Activated naive CD4-positive, alpha-beta T cell treated with anti-CD3 and anti-CD28 coated beads, Interleukin-2, amount 50 U/mL, for 24 hours (primary cell): ENCODE results near the gene DDX27.

ENCODE experiments used
- H3K27ac Mint-ChIP-seq: one replicate; pipeline ENCODE4 v1.8.0; 2021; ENCODE audit warnings: mild to moderate bottlenecking, mixed read lengths
- H3K27me3 Mint-ChIP-seq: one replicate; pipeline ENCODE4 v1.8.0; 2021; ENCODE audit warnings: mixed read lengths
- H3K36me3 Mint-ChIP-seq: one replicate; pipeline ENCODE4 v1.8.0; 2021; ENCODE audit warnings: mixed read lengths
- H3K4me1 Mint-ChIP-seq: one replicate; pipeline ENCODE4 v1.8.0; 2021; ENCODE audit warnings: mixed read lengths
- H3K4me3 Mint-ChIP-seq: one replicate; pipeline ENCODE4 v1.8.0; 2021; ENCODE audit warnings: mild to moderate bottlenecking, mixed read lengths
- H3K9me3 Mint-ChIP-seq: one replicate; pipeline ENCODE4 v1.8.0; 2021; ENCODE audit warnings: mixed read lengths

The DDX27 gene

DNA sequence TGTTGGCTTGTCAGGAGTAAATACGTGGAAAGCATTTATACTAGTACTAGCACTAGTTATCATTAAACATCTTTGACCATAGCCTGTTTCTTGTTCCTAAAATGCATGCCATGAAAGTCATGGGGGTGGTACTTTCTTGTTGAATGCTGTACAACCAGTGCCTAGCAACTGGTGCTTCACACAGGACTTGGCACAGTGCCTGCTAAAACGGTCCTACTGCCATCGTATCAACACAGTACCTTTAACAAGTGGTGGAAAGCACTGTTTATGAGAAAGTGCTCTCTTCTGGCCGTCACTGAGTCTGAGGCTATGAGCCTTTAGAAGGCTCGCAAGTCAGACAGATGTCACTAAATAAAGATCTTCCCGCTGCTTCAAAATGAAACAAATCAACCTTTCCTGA is 37.0 kb downstream of the DDX27 start:
- H3K27me3 Mint-ChIP-seq = no peaks in the 10 kb centered on the region
- H3K27ac Mint-ChIP-seq = peak overlapping the region; percentile 4
- no peak overlapping the region for H3K4me3 Mint-ChIP-seq
- no peaks in the 10 kb centered on the region for H3K9me3 Mint-ChIP-seq
- H3K4me1 Mint-ChIP-seq = peaks cover 14% of the 10 kb centered on the region
- H3K36me3 Mint-ChIP-seq = peaks cover 25% of the 10 kb centered on the region

- no peak overlapping the region for H3K4me3 Mint-ChIP-seq
- no peaks in the 10 kb centered on the region for H3K27me3 Mint-ChIP-seq
- peak overlapping the region; percentile 79 for H3K27ac Mint-ChIP-seq
- H3K4me1 Mint-ChIP-seq = peaks cover 18% of the 10 kb centered on the region
- no peaks in the 10 kb centered on the region for H3K9me3 Mint-ChIP-seq
- H3K36me3 Mint-ChIP-seq = peaks cover 29% of the 10 kb centered on the region
Measured at GRCh38 chr20:49259284-49259683, 40.1 kb downstream of the DDX27 start.

DNA sequence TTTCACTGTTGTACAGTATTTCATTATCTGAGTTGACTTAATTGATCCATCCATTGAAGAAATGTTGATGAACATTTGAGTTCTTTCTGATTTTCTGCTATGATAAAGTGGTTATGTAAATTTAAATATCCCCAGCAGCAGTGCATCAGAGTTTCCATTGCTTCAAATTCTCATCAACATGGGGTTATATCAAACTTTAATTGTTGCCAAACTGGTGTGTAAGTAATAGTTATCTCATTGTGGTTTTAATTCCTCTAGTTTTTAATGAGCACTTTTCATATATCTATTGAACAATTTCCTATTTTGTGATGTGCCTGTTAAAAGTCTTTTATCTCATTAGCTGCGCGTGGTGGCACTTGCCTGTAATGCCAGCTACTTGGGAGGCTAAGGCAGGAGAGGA is 40.6 kb downstream of the DDX27 start:
- Mint-ChIP-seq H3K27me3 (no peaks in the 10 kb centered on the region), H3K36me3 (peaks cover 29% of the 10 kb centered on the region), H3K27ac (peak overlapping the region; percentile 79), H3K4me3 (peak overlapping the region; percentile 39), H3K4me1 (peaks cover 19% of the 10 kb centered on the region), H3K9me3 (no peaks in the 10 kb centered on the region)

GRCh38 chr20:49260218-49260617 is 41.0 kb downstream of the DDX27 start:
- Mint-ChIP-seq H3K27me3 (no peaks in the 10 kb centered on the region), H3K36me3 (peaks cover 30% of the 10 kb centered on the region), H3K4me1 (peaks cover 23% of the 10 kb centered on the region), H3K9me3 (no peaks in the 10 kb centered on the region), H3K4me3 (no peak overlapping the region), H3K27ac (peak overlapping the region; percentile 68)

- no peaks in the 10 kb centered on the region for H3K27me3 Mint-ChIP-seq
Measured at GRCh38 chr20:49261173-49261572, 42.0 kb downstream of the DDX27 start.

DNA sequence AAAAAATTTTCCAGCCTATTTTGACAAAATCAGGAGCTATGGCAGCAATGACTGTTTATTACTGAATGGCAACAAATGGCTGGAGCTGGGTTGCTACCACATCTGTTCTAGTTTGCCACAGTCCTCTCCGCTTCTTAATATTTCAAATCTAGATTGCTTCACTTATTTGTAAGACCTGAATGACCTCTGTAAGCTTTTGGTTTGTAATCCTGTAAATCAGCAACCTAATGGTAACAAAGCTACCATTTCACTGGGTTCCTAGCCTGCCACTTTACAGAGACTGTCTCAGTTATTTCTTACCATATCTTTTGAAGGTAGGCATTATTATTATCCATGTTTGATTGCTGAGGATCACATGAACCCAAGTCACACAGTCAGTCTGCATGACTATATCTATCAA is 43.2 kb downstream of the DDX27 start:
- Mint-ChIP-seq H3K4me3 (no peak overlapping the region), H3K36me3 (peaks cover 28% of the 10 kb centered on the region), H3K27ac (no peak overlapping the region), H3K9me3 (no peaks in the 10 kb centered on the region), H3K4me1 (peaks cover 42% of the 10 kb centered on the region), H3K27me3 (no peaks in the 10 kb centered on the region)

More at GRCh38 chr20:49261173-49261572, 42.0 kb downstream of the DDX27 start:
- peaks cover 23% of the 10 kb centered on the region for H3K36me3 Mint-ChIP-seq
- H3K4me1 Mint-ChIP-seq = peaks cover 29% of the 10 kb centered on the region
- no peaks in the 10 kb centered on the region for H3K9me3 Mint-ChIP-seq
- peak overlapping the region; percentile 72 for H3K27ac Mint-ChIP-seq
- no peak overlapping the region for H3K4me3 Mint-ChIP-seq

DNA sequence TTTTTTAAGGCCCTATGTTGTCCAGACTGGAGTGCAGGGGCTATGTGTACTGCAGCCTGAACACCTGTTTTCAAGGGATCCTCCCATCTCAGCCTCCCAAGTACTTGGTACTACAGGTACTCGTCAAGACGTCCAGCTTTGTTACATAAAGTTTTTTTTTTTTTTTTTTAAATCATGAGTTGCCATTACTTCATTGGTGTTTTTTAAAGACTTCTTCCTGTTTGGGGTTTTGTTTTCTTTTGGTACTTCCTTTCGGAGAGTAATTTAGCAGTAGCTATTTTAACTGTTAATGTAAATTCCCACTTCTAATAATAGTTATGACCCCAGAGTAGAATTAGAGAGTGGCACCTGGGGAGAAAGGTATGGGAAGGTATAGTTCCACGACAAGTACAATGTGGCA is 48.1 kb downstream of the DDX27 start:
- H3K36me3 Mint-ChIP-seq = peaks cover 53% of the 10 kb centered on the region
- peak overlapping the region; percentile 95 for H3K4me3 Mint-ChIP-seq
- peaks cover 8% of the 10 kb centered on the region for H3K9me3 Mint-ChIP-seq
- H3K4me1 Mint-ChIP-seq = peaks cover 71% of the 10 kb centered on the region
- peak overlapping the region; percentile 81 for H3K27ac Mint-ChIP-seq
- no peaks in the 10 kb centered on the region for H3K27me3 Mint-ChIP-seq

DNA sequence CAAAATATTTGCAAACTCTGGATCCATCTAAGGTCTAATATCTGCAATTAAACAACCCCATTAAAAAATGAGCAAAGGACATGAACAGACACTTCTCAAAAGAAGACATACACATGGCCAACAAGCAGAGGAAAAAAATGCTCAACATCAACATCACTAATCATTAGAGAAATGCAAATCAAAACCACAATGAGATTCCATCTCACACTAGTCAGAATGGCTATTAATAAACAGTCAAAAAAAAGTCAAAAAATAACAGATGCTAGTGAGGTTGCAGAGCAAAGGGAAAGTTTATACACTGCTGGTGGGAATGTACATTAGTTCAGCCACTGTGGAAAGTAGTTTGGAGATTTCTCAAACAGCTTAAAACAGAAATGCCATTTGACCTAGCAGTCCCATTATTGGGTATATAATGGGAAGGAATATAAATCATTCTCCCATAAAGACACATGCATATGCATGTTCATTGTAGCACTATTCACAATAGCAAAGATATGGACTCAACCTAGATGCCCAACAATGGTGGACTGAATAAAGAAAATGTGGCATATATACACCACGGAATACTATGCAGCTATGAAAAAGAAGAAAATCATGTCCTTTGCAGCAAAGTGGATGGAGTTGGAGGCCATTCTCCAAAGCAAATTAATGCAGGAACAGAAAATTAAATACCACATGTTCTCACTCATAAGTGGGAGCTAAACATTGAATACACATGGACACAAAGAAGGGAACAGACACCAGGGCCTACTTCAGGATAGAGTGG is 49.6 kb downstream of the DDX27 start:
- H3K27ac Mint-ChIP-seq = peak overlapping the region; percentile 86
- peaks cover 73% of the 10 kb centered on the region for H3K4me1 Mint-ChIP-seq
- H3K4me3 Mint-ChIP-seq = peak overlapping the region; percentile 95
- peaks cover 51% of the 10 kb centered on the region for H3K36me3 Mint-ChIP-seq
- peaks cover 8% of the 10 kb centered on the region for H3K9me3 Mint-ChIP-seq
- H3K27me3 Mint-ChIP-seq = no peaks in the 10 kb centered on the region

DNA sequence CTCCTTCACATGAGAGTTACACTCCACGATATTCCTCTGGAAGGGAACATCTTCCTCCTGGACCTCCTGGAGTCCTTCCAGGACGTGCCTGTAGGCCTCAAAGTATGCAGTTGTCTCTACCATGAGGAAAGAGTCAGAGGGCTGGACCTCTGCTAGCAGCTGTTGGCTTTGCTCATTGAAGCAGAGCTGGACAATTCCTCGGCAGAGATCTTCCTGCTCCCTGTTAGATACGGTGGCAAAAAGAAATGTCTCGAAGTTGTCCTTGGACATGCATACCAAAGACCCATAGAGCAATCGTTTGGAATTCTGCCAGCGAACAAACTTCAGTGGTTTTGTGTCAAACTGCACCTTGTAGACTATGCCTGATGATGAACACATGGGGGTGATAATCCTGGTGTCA is 51.0 kb downstream of the DDX27 start:
- H3K4me3 Mint-ChIP-seq = peak overlapping the region; percentile 95
- H3K9me3 Mint-ChIP-seq = peaks cover 8% of the 10 kb centered on the region
- H3K36me3 Mint-ChIP-seq = peaks cover 51% of the 10 kb centered on the region
- peaks cover 71% of the 10 kb centered on the region for H3K4me1 Mint-ChIP-seq
- H3K27ac Mint-ChIP-seq = peak overlapping the region; percentile 8
- H3K27me3 Mint-ChIP-seq = no peaks in the 10 kb centered on the region

DNA sequence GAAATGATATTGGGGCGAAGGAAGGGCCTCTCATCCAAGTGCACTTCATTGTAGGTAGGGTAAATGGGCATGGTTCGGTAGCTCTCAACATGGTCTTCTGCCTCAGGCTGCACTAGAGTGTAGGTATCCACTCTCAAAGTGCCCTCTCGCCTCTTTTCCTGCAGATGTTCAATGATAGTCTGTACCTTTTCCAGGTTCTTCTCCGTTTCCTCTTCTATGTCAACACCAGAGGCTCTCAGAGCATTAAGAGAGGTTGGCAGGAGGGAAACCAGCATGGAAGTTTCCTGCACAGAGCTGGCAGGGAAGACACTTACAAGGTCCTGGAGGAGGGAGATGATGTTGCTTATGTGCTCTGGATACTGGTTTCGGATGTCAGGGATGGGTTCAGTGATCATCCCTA is 51.5 kb downstream of the DDX27 start:
- Mint-ChIP-seq H3K4me1 (peaks cover 73% of the 10 kb centered on the region), H3K4me3 (peak overlapping the region; percentile 95)

DNA sequence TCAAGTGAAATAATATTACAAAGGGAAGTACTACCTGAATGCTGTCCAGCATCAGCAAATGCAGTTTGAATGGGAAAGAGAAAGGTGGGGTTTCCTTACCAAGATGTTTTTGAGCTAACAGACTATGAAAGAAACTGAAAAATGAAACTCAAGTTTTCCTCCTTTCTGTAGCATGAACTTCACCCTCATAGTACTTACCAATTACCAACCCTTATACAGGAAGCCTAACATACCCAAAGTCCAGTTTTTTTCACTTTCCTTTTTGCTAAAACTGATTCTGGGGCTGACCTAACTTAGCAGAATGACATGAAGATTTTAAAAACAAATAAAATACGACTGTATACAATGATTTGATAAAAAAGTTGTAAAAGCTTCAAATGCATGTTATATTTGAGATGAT is 53.4 kb downstream of the DDX27 start:
- Mint-ChIP-seq H3K4me3 (peak overlapping the region; percentile 74), H3K27ac (peak overlapping the region; percentile 49), H3K4me1 (peaks cover 63% of the 10 kb centered on the region), H3K9me3 (peaks cover 8% of the 10 kb centered on the region), H3K36me3 (peaks cover 53% of the 10 kb centered on the region), H3K27me3 (no peaks in the 10 kb centered on the region)

More for the DNA sequence above, 51.5 kb downstream of the DDX27 start:
- H3K27ac Mint-ChIP-seq = peak overlapping the region; percentile 30
- H3K27me3 Mint-ChIP-seq = no peaks in the 10 kb centered on the region
- peaks cover 52% of the 10 kb centered on the region for H3K36me3 Mint-ChIP-seq
- H3K9me3 Mint-ChIP-seq = peaks cover 8% of the 10 kb centered on the region

DNA sequence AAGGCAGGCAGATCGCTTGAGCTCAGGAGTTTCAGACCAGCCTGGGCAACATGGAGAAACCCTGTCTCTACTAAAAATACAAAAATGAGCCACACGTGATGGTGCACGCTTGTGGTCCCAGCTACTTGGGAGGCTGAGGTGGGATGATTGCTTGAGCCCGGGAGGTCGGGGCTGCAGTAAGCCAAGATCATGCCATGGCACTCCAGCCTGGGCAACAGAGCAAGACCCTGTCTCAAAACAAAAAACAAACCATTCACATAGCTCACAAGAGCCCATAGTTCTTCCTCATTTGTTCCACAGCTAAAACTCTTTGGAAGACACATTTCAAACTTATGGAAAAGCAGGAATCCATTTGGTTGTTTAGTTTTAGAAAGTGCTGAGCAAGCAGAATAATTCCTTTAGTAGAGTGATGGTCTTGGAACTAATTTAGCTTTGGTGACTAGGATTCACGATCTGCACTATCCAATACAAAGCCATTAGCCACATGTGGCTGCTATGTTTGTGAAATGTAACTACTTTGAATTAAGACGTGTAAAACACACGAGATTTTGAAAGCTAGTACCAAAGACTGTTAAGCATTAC is 54.6 kb downstream of the DDX27 start:
- Mint-ChIP-seq H3K36me3 (peaks cover 51% of the 10 kb centered on the region), H3K9me3 (peaks cover 3% of the 10 kb centered on the region), H3K27ac (no peak overlapping the region), H3K4me1 (peaks cover 54% of the 10 kb centered on the region), H3K27me3 (no peaks in the 10 kb centered on the region), H3K4me3 (peak overlapping the region; percentile 23)

DNA sequence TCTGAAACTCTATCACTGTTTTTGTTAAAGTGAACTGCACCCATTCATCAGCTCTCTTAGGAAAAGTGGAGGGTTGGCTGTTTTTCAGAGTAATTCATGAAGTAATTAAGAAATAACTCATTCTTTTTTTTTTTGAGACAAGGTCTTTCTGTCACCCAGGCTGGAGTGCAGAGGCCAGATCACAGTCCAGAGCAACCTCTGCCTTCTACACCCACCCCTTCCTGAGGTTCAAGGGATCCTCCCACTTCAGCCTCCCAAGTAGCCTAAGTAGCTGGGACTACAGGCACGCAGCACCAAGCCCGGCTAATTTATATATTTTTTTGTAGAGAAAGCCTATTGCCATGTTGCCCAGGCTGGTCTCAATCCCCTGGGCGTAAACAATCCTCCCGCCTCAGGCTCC is 56.0 kb downstream of the DDX27 start:
- peak overlapping the region; percentile 93 for H3K4me3 Mint-ChIP-seq
- peaks cover 54% of the 10 kb centered on the region for H3K36me3 Mint-ChIP-seq
- peak overlapping the region; percentile 98 for H3K27ac Mint-ChIP-seq
- no peaks in the 10 kb centered on the region for H3K27me3 Mint-ChIP-seq
- peaks cover 2% of the 10 kb centered on the region for H3K9me3 Mint-ChIP-seq
- peaks cover 46% of the 10 kb centered on the region for H3K4me1 Mint-ChIP-seq

GRCh38 chr20:49275636-49276035 is 56.4 kb downstream of the DDX27 start:
- H3K9me3 Mint-ChIP-seq = peaks cover 6% of the 10 kb centered on the region
- H3K27ac Mint-ChIP-seq = peak overlapping the region; percentile 98
- peaks cover 54% of the 10 kb centered on the region for H3K36me3 Mint-ChIP-seq
- peak overlapping the region; percentile 93 for H3K4me3 Mint-ChIP-seq
- H3K4me1 Mint-ChIP-seq = peaks cover 46% of the 10 kb centered on the region
- no peaks in the 10 kb centered on the region for H3K27me3 Mint-ChIP-seq

DNA sequence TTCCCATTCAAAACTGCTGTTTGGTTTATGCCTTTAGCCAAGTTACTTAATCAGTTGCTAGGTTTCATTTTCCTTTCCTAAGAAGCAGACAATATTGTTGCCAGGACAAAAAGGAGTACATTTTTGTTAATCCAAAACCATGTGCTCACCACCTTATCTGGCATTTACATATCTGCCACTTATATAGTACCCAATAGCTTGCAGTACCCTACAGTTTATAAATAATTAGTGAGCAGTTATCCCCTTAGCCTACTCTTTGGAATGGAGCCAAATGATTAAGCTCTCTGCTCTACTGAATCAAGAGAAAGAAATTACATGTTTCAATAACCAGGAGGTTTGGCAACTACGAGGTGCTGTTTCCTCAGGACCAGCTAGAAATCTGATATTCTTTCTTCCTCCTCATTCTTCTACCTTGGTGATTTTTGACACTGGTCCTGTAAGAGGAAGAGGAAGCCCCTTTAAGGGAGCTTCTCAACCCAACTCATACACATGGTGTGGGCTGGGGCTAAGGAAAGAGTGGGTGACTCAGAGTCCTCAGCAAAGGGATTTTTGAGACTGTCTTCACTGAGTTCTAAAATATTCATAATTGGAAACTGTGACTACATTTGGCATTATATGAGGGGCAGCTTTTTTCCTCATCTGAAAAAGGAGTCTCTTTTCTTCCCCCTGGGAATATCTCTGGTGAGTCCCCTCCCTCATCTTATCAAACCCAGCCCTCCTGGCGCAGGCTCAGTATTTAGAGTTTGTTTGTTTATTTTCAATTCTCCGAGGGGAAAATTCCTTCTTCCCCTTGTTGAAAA is 57.1 kb downstream of the DDX27 start:
- no peaks in the 10 kb centered on the region for H3K27me3 Mint-ChIP-seq
- peaks cover 14% of the 10 kb centered on the region for H3K9me3 Mint-ChIP-seq
- H3K4me3 Mint-ChIP-seq = peak overlapping the region; percentile 93
- peaks cover 46% of the 10 kb centered on the region for H3K4me1 Mint-ChIP-seq
- peaks cover 57% of the 10 kb centered on the region for H3K36me3 Mint-ChIP-seq
- H3K27ac Mint-ChIP-seq = peak overlapping the region; percentile 98
